Left ventricle myocardium superior (tissue), 1 donor: Measurements from ENCODE around the gene LZTFL1. TPM values are rescaled to one million over a fixed set of nuclear protein-coding genes. Genes with fewer than 3 reads are reported as not detected.

Experiments
- ATAC-seq: fragments of 200-7000 bp; cut with Tn5 transposase; one replicate; pipeline ENCODE4 v1.9.1; 2020; ENCODE audit warnings: mild to moderate bottlenecking, moderate library complexity
- DNase-seq: peaks from one replicate; pipeline ENCODE4 v3.0.0-alpha.2; 2020
- intact Hi-C: fragments of 100-400 bp; cut with micrococcal nuclease; formaldehyde crosslinking; loops from one replicate; pipeline ENCODE4 v1.11.0; 2022
- long read RNA-seq: library from polyadenylated mRNA; unstranded; transcript quantifications from one replicate; pipeline ENCODE4 v2.0.0, GENCODE V29; 2021
- total RNA-seq: library from RNA; stranded (reverse); fragmentation: NEBNext Ultra II Directional; extraction: Animal tissue kit (Norgen Biotek cat#: 25700); gene quantifications from one replicate; pipeline ENCODE4 v1.2.1, GENCODE V29; 2021
- donor health status: DM: no; HTN: yes; CAD: no; lungs with severe emphysema.

LZTFL1 gene
- total RNA-seq, result 10.1 TPM
- long read RNA-seq, full-length matches to known transcripts, result 6 of 10 reads
- long read RNA-seq, partial matches to known transcripts, result 1 of 10 reads
- long read RNA-seq, other reads (novel, unspliced or antisense), result 3 of 10 reads

DNA sequence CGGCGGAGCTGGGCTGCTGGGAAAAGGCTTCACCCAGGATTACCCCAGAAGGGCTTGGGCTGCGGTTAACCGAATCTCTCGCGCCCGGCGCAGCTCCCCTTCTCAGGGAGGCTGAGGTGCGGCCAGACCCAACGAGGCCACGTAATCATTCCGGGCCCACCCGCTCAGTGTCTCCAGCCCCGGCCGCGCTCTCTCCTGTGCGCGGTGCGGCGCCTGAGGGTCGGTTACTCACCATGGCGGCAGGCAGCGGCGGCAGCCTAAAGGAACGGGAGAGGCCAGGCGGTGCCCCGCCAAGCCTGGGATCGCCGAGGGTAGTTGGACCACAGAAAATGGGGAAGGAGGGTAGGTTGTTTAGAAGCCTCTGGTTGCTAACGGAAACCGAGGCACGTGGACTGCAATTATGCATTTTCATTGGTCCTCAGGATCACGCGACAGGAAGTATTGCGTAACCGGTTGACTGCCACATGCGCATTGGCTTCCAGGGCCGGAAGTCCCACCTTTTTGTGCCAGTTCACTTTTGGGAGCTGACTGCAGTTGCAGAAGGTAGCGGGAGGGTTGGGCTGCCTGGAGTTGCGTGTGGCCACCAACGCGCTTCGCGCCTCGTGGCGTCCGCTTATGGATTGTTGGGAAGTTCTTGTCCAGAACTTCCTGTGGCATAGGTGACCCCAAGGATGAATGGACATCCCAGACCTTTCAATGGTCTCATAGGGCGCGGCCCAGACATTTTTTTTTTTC lies at the start of gene LZTFL1:
Gene LZTFL1, minus strand, starts transcription at position 363 of the 735 bp plus-strand sequence. Its CDS starts 128 bp downstream, at position 235.
- ATAC-seq (peak; percentile 99), DNase-seq (peak; percentile 90)
- intact Hi-C loops, result no loop called here

GRCh38 chr3:45890405-45890804 lies 48.5 kb upstream of the LZTFL1 start:
- ATAC-seq (no peak), DNase-seq (no peak)
- intact Hi-C loops, result no loop called here

DNA sequence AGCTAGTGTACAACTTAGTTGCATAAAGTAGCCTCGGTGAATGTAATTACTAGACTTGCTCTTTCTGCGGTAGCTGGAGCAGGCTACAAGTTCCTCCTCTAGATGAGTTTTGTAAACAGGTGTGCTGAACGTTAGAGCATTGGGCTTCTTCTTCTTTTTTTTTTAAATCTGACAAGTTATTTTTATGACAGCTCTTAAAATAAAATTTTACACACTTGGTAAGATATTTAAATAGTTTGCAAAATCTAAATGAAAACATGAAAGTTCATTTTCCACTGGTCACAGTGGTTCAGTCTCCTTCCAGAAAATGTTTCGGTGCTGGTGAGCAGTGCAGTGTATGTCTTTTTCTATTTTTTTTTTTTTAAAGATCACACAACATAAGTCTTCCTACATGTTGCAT lies 47.4 kb upstream of the LZTFL1 start:
- intact Hi-C loops, result no loop called here
- no peak for ATAC-seq
- DNase-seq, result no peak

DNA sequence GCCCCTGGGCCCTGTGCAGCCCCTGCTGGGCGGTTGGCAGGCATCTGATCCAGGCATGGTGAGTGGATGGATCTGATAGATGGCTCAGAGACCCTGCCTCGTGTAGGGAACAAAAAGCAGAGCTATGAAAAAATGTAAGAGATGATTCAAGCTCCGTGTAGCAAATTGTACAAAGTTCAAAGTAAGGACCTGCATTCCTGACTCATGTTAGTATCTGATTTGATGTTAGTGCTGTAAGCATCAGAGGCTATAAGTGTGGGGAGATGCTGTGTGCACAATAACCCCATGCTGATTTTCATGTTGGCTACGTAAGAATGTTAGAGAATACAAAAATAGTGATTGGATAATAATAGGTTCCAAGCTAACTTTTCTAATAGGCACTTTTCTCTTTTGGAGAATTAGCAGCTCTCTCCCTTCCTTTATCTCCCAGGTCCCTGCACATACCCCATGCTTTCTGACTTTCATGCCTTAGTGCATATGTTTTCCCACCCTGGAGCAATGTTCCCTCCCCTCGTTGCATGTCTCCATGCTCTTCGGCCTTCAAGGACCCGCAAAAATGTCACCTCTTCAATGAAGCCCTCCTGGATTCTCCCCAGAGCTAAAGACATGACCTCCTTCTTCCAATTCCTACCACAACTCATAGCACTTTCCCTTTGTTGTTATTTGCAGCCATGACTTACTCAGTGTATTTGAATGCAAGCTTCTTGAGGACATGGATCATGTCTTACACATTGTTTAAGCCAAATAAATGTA lies 46.0 kb upstream of the LZTFL1 start:
- DNase-seq, result no peak
- ATAC-seq, result no peak
- intact Hi-C loops, result no loop called here

DNA sequence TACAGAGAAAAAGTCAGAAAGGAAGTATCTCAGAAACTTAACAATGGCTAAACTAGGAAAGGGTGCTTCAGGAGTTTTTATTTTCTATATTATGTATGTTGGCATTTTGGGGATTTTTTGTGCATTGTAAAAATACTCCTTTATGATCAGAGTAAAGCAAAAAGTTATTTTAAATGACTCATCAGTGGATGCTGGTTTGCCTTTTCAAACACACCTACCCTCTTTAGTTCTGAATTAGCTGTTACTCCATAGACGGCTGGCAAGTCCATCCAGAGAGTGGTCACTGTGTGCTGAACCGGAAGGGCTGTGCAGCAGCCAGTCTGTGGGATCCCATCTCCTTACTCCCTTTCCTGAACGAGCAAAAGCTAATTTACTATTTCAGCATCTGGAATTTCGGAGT lies 45.4 kb upstream of the LZTFL1 start:
- no peak for ATAC-seq
- DNase-seq, result no peak
- intact Hi-C loops, result no loop called here

GRCh38 chr3:45885979-45886705 lies 44.2 kb upstream of the LZTFL1 start, which contains the start of gene CCR9:
Gene CCR9 (plus strand): TSS chr3:45886543. CDS start chr3:45894934, 8,391 bp downstream.
- intact Hi-C loops, result no loop called here
- DNase-seq (no peak), ATAC-seq (no peak)

DNA sequence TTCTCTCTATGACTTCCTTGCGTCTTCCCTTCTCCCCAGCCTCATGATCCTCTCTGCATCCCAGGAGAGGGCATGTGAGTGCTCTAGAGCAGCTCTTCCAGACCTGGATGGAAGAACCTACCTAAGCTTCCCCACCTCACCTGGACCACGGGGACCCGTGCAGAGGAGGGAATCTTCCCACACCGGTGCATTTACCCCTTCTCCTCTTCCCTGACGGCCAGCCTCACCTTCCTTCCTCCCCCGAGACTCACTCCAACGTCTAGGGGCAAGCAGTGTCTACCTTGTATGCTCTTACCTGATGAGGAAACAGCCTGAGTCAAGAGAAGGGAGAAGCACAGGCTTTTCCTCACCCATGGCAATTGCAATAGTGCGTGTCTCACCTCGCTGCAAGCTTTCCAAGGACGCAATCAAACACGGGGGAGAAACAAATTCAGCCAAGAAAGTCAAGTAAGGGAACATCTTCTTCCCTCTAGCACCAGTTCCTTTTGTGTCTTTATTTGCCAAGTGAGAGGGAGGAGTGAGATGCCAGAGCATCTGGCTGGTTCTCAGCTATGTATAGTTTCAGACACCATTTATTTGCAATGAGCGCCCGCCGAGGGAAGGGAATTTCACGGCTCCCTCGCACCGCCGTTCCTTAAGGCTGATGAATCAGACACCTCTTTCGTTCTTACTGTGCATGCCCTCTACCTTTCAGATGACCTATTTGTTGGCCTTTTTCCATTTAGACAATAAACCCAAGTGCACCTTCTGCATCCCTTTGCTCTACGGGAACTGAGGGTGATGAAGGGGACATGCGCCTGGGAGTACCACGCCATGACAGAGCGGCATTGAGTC lies 42.7 kb upstream of the LZTFL1 start:
- no peak for DNase-seq
- intact Hi-C loops, result no loop called here

GRCh38 chr3:45881078-45882022 lies 39.4 kb upstream of the LZTFL1 start:
- DNase-seq, result no peak
- intact Hi-C loops, result no loop called here
- ATAC-seq, result peak; percentile 82

More for the DNA sequence above, 42.7 kb upstream of the LZTFL1 start:
- no peak for ATAC-seq

GRCh38 chr3:45880725-45881077 lies 38.8 kb upstream of the LZTFL1 start:
- DNase-seq, result no peak
- ATAC-seq, result no peak
- intact Hi-C loops, result no loop called here

DNA sequence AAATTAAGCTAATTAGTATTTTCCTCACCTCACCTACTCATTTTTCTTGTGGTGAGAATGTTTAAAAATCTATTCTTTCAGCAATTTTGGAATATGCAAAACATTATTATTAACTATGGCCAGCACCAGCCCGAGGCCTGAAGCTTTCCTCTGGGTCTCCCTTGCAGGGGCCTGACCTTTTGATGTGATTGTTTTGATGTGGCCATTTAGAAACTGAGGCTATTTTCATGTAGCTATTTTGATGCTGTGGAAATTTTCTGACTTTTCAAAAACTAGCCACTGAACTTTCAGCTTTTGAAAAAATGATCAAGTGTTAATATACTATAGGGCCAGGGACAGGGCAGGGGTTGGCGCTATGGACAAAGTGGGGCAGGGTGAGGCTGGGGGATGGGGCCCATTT lies 36.2 kb upstream of the LZTFL1 start:
- no peak for DNase-seq
- intact Hi-C loops, result no loop called here
- ATAC-seq, result no peak

DNA sequence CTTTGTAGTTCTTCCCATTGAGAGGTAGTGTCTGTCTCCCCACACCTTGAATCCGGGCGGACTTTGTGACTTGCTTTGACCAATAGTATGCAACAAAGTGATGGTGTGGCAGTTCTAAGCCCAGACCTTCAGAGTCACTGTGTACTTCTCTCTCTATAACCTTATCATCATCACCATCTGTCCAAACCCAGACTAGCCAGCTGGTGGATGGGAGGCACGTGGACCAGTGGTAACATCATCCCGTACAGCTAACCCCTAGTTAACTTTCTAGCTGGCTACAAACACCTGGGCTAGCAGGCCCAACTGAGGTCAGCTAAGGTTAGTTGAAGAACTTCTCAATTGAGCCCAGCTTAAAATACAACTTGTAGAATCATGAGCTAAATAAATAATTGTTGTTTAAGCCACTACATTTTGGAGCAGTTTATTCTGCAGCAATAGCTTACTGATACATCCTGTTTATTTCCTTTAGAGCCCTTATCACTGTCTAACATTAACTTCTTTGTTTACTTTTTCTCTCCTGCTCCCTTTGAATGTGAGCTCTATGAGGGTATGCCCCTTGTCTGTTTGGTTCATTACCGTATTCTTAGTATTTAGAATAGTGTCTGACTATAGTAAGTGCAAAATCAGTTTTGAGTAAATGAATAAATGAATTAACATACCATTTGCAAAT lies 32.9 kb upstream of the LZTFL1 start:
- intact Hi-C loops, result no loop called here
- no peak for DNase-seq
- ATAC-seq, result no peak

DNA sequence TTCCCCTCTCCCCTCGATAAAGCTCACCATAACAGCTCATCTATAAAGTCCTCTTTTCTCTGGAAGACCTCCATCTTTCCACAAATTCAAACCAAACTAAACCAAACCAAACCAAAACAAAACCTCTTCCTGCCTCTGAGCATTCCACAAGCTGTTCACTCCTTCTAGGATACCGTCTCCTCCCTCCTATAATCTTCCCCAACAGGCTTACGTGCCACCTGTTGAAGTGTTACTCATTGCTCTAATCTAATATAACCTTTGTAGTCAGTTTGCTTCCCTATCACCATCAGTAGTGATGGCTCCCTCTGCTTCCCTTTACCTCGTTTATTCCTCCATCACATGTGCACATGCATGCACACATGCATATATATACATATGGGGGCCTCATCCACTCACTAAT lies 31.7 kb upstream of the LZTFL1 start:
- DNase-seq, result no peak
- intact Hi-C loops, result no loop called here
- no peak for ATAC-seq

GRCh38 chr3:45873036-45873435 lies 31.1 kb upstream of the LZTFL1 start:
- DNase-seq (no peak), ATAC-seq (no peak)
- intact Hi-C loops, result no loop called here

GRCh38 chr3:45872569-45872968 lies 30.6 kb upstream of the LZTFL1 start:
- DNase-seq (no peak), ATAC-seq (no peak)
- intact Hi-C loops, result no loop called here

DNA sequence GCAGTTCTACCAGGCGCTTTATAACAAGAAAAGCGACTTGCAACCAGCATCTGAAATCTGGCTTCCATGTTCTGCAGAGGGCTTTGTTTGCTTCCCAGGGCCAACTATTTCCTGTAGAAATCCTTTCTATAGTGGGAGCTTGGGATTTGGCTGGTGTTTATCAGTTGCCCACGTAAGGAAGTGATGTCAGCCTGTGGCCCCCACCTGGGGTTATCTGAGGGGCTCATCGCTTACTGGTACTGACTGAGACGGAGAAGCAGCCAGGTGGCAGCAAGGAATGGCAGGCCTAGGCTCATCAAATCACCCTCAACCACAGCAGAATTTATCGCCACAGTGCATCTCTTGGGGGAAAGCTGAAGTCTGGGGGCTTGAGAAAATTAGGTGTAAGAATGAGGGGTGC lies 29.9 kb upstream of the LZTFL1 start:
- DNase-seq, result no peak
- intact Hi-C loops, result no loop called here
- no peak for ATAC-seq

GRCh38 chr3:45870099-45870498 lies 28.2 kb upstream of the LZTFL1 start:
- ATAC-seq, result no peak

DNA sequence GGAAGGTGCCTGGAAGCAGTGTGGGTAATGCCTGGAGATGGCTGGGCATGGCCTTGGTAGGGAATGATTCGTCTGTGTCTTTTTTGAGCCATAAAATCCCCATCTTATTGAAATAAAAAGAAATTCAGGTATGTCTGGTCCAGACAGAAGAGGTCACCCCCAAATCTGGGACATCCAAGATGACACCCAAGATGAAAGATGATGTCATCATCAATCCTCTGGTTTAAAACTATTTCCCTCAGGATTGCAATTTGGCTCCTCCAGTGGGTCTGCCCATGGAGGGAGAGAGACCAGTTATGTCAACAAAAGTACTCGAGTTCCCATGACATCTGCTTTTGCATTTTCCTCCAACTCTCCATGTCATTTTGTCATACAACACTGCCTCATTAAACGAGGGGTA lies 27.7 kb upstream of the LZTFL1 start:
- no peak for DNase-seq
- intact Hi-C loops, result no loop called here
- ATAC-seq, result no peak

More at GRCh38 chr3:45870099-45870498, 28.2 kb upstream of the LZTFL1 start:
- no peak for DNase-seq
- intact Hi-C loops, result no loop called here
